ENCODE data around the gene CDK5RAP3.
A peak's percentile ranks its signal among the peaks of the same experiment; 100 is the strongest.

Gene CDK5RAP3

DNA sequence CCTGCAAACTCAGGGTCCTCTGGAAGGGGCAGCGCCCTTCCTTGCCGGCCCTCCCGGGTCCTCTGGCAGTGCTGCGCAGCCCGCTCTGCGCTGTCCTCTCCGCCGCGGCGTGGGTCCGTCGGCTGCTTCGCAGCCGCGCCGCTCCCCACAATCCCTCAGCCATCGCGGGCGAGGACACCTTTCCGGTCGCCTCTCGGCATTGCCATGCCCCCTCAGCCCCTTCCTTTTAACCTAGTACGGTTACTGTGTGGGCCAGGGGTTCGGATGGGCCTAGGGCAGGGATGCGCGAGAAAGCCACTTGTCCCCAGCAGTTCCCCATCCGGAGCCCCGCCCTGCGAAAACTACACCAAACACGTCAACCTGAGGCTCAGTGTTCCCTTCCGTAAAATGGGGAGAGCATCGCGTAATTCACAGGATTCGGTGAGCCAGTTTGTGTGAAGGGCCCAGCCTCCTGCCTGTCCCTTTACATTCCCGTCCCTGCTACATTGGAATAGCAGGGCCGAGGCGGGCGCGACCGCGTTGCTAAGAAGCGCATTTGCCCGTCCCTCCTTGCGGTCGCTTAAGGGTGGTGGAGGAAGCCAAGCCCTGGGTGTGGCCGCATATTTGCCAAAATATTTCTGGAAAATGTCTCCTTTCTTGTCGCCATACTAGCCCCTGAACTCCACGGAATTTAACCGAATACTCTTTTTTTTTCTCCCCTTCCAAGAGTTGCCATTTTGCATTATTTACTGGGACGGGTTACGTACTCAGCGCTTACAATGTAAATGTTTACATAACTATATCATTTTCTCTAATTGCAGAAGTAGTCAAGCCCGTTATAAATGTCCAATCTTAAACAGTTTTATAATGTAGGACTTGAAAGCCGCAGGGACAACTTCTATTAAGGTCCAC, 53.5 kb downstream of the CDK5RAP3 start (continued):
- TF ChIP-seq KLF7 (tag by site-specific recombination; IDR thresholded peaks at IDR 0.05; ENCODE audit: borderline replicate concordance) (peak; percentile 72; the same call in 1 of the 2 replicates), ZNF777 (tag by site-specific recombination; IDR thresholded peaks at IDR 0.05; ENCODE audit: borderline replicate concordance) (0 out of 2 replicates have a peak, but pooled peaks have one; percentile 43), ZNF248 (tag by site-specific recombination; IDR thresholded peaks at IDR 0.05) (no peak), YY1 (tag by site-specific recombination; IDR thresholded peaks at IDR 0.05) (peak; percentile 34; the same call in 1 of the 2 replicates), ZNF692 (tag by site-specific recombination; IDR thresholded peaks at IDR 0.05) (no peak), ZNF48 (tag by site-specific recombination; IDR thresholded peaks at IDR 0.05) (no peak), ZNF184 (tag by site-specific recombination; IDR thresholded peaks at IDR 0.05) (no peak), ZNF792 (tag by site-specific recombination; IDR thresholded peaks at IDR 0.05) (no peak; the same call in 1 of the 2 replicates), HOXA7 (CRISPR knock-in tag; IDR thresholded peaks at IDR 0.05; ENCODE audit: borderline replicate concordance) (no peak), ZNF585B (tag by site-specific recombination; IDR thresholded peaks at IDR 0.05) (no peak), GLI4 (tag by site-specific recombination; IDR thresholded peaks at IDR 0.05) (no peak), ZNF513 (tag by site-specific recombination; IDR thresholded peaks at IDR 0.05) (no peak), ZNF280D (tag by site-specific recombination; IDR thresholded peaks at IDR 0.05) (no peak), REPIN1 (tag by site-specific recombination; IDR thresholded peaks at IDR 0.05; ENCODE audit: low read depth) (no peak), TRIM28 (IDR thresholded peaks at IDR 0.05; ENCODE audit: borderline replicate concordance, low read length) (no peak), SETDB1 (IDR thresholded peaks at IDR 0.05; ENCODE audit: insufficient read length, low read length) (no peak), KLF10 (tag by site-specific recombination; IDR thresholded peaks at IDR 0.05) (no peak), ZNF785 (tag by site-specific recombination; IDR thresholded peaks at IDR 0.05) (no peak), ZBTB21 (tag by site-specific recombination; IDR thresholded peaks at IDR 0.05) (no peak), ZFP3 (tag by site-specific recombination; IDR thresholded peaks at IDR 0.05; ENCODE audit: low read depth) (no peak), MEIS1 (CRISPR knock-in tag; IDR thresholded peaks at IDR 0.05; ENCODE audit: borderline replicate concordance) (no peak), ZNF2 (tag by site-specific recombination; IDR thresholded peaks at IDR 0.05) (peak; percentile 53; the same call in 1 of the 2 replicates), ZNF140 (tag by site-specific recombination; IDR thresholded peaks at IDR 0.05) (no peak), BCL11A (tag by site-specific recombination; IDR thresholded peaks at IDR 0.05; ENCODE audit: low read depth) (peak; percentile 57; the same call in 1 of the 2 replicates), OVOL3 (tag by site-specific recombination; IDR thresholded peaks at IDR 0.05) (no peak), MYNN (tag by site-specific recombination; IDR thresholded peaks at IDR 0.05; ENCODE audit: borderline replicate concordance) (no peak), ZNF768 (tag by site-specific recombination; IDR thresholded peaks at IDR 0.05) (0 out of 2 replicates have a peak, but pooled peaks have one; percentile 31), ZNF24 (tag by site-specific recombination; IDR thresholded peaks at IDR 0.05) (peak; percentile 79; the same call in 1 of the 2 replicates), ZBTB8A (tag by site-specific recombination; IDR thresholded peaks at IDR 0.05) (0 out of 2 replicates have a peak, but pooled peaks have one; percentile 29), ZNF174 (tag by site-specific recombination; IDR thresholded peaks at IDR 0.05) (no peak), ZFHX2 (tag by site-specific recombination; conservative IDR thresholded peaks at IDR 0.05) (0 out of 2 replicates have a peak, but pooled peaks have one; percentile 25), ZNF324 (tag by site-specific recombination; IDR thresholded peaks at IDR 0.05) (0 out of 2 replicates have a peak, but pooled peaks have one; percentile 27), ZSCAN23 (tag by site-specific recombination; IDR thresholded peaks at IDR 0.05) (no peak)
- TF ChIP-seq, protein P1, sequence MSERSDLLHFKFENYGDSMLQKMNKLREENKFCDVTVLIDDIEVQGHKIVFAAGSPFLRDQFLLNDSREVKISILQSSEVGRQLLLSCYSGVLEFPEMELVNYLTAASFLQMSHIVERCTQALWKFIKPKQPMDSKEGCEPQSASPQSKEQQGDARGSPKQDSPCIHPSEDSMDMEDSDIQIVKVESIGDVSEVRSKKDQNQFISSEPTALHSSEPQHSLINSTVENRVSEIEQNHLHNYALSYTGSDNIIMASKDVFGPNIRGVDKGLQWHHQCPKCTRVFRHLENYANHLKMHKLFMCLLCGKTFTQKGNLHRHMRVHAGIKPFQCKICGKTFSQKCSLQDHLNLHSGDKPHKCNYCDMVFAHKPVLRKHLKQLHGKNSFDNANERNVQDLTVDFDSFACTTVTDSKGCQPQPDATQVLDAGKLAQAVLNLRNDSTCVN (tag by site-specific recombination; optimal IDR thresholded peaks at IDR 0.05) = peak; percentile 55
